ENCODE results near the gene SLC39A11. TPM values are rescaled to one million over a fixed set of nuclear protein-coding genes. Genes with fewer than 3 reads are reported as not detected.

The SLC39A11 gene
- polyA plus RNA-seq, 3 donors, result 16.6 to 27.9 (median 26.6) TPM

GRCh38 chr17:73130977-73131376 is 38.5 kb upstream of the SLC39A11 start:
- no peak overlapping the region for H3K4me2 ChIP-seq (replicated peaks; ENCODE audit: extremely low read depth, low read length, poor library complexity, severe bottlenecking)
- no peak for DNase-seq
- Mint-ChIP-seq H3K9me3 (peaks cover 0 to 3% (median 0%) of the 10 kb centered on the region in 7 donors), H3K4me3 (no peak overlapping the region), H3K4me1 (peaks cover 33% of the 10 kb centered on the region), H3K36me3 (peaks cover 0 to 2% of the 10 kb centered on the region in 2 donors), H3K27me3 (ENCODE audit: low read depth in 3 of 3) (peaks cover 0 to 3% (median 2%) of the 10 kb centered on the region in 3 donors), H3K27ac (no peak overlapping the region)
- H3K27me3 ChIP-seq (ENCODE audit: control insufficient read depth in 2 of 2, insufficient read depth in 2 of 2, low read length in 2 of 2), result no peaks in the 10 kb centered on the region
- WGBS (ENCODE audit: insufficient coverage), result no CpG with 5 or more reads among the region's 3 CpGs
- H3K9me3 ChIP-seq (replicated peaks in 1 of 2; ENCODE audit: control insufficient read depth in 1 of 2, insufficient read depth in 1 of 2, low read length in 2 of 2), result no peaks in the 10 kb centered on the region
- H3K27ac ChIP-seq (ENCODE audit: low read depth in 1 of 2, low read length in 2 of 2), result no peak overlapping the region
- no peaks in the 10 kb centered on the region for H3K36me3 ChIP-seq (replicated peaks in 1 of 2; ENCODE audit: control insufficient read depth in 1 of 2, insufficient read depth in 2 of 2, low read length in 2 of 2)
- no peaks in the 10 kb centered on the region for H4K20me1 ChIP-seq (ENCODE audit: insufficient read depth, low read length)
- H3K4me1 ChIP-seq (ENCODE audit: control insufficient read depth in 1 of 2, insufficient read depth in 2 of 2, low read length in 2 of 2), result peaks cover 35 to 36% of the 10 kb centered on the region in 2 donors
- no peak overlapping the region for H2AFZ ChIP-seq (ENCODE audit: insufficient read depth, low read depth, low read length, poor library complexity, severe bottlenecking)
- TF ChIP-seq CTCF (IDR thresholded peaks at IDR 0.05), result no peak
- no peaks in the 10 kb centered on the region for H3K79me2 ChIP-seq (ENCODE audit: insufficient read depth, low read length)
- no peak overlapping the region for H3K4me3 ChIP-seq (replicated peaks in 1 of 3; ENCODE audit: low read depth in 2 of 3, low read length in 3 of 3)
- intact Hi-C loops (cut with micrococcal nuclease), result no loop called here
- H3K9ac ChIP-seq (ENCODE audit: insufficient read depth, low read length, poor library complexity, severe bottlenecking), result no peak overlapping the region

DNA sequence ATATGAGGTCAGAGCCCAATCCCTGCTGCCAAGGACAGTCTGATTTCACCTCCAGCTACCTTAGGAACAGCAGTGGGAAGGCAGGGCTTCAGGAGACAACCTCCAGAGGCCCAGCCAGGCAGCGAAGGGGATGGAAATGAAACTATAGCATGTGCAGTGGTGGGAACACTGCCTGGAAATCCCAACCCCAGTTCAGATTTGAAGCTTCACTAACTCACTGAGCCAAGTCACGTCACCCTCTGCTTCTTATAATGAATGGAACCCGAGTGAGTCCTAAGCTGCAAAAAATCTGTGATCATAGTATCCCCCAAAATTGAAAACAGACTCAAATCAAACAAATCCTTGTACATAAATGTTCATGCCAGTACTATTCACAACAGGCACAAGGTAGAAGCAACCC is 36.0 kb upstream of the SLC39A11 start:
- Mint-ChIP-seq H3K9me3 (no peaks in the 10 kb centered on the region), H3K36me3 (peaks cover 0 to 2% of the 10 kb centered on the region in 2 donors), H3K27ac (no peak overlapping the region), H3K27me3 (ENCODE audit: low read depth in 3 of 3) (peaks cover 0 to 4% (median 2%) of the 10 kb centered on the region in 3 donors), H3K4me3 (no peak overlapping the region), H3K4me1 (peaks cover 18% of the 10 kb centered on the region)
- intact Hi-C loops (cut with micrococcal nuclease), result no loop called here
- WGBS (ENCODE audit: insufficient coverage), result 94% methylated on average over 3 of the region's 3 CpGs
- Histone ChIP-seq H3K4me2 (replicated peaks; ENCODE audit: extremely low read depth, low read length, poor library complexity, severe bottlenecking) (no peak overlapping the region), H3K9me3 (replicated peaks in 1 of 2; ENCODE audit: control insufficient read depth in 1 of 2, insufficient read depth in 1 of 2, low read length in 2 of 2) (no peaks in the 10 kb centered on the region), H4K20me1 (ENCODE audit: insufficient read depth, low read length) (no peaks in the 10 kb centered on the region), H3K27me3 (ENCODE audit: control insufficient read depth in 2 of 2, insufficient read depth in 2 of 2, low read length in 2 of 2) (no peaks in the 10 kb centered on the region), H3K36me3 (replicated peaks in 1 of 2; ENCODE audit: control insufficient read depth in 1 of 2, insufficient read depth in 2 of 2, low read length in 2 of 2) (no peaks in the 10 kb centered on the region), H3K4me3 (replicated peaks in 1 of 3; ENCODE audit: low read depth in 2 of 3, low read length in 3 of 3) (no peak overlapping the region), H3K27ac (ENCODE audit: low read depth in 1 of 2, low read length in 2 of 2) (no peak overlapping the region), H2AFZ (ENCODE audit: insufficient read depth, low read depth, low read length, poor library complexity, severe bottlenecking) (no peak overlapping the region), H3K4me1 (ENCODE audit: control insufficient read depth in 1 of 2, insufficient read depth in 2 of 2, low read length in 2 of 2) (peaks cover 14 to 15% of the 10 kb centered on the region in 2 donors), H3K79me2 (ENCODE audit: insufficient read depth, low read length) (no peaks in the 10 kb centered on the region), H3K9ac (ENCODE audit: insufficient read depth, low read length, poor library complexity, severe bottlenecking) (no peak overlapping the region)
- no peak for DNase-seq
- TF ChIP-seq CTCF (IDR thresholded peaks at IDR 0.05), result no peak
